Smooth muscle cell of the umbilical artery (primary cell): ENCODE data around the gene ZNF432. TPM values are rescaled to one million over a fixed set of nuclear protein-coding genes. Genes with fewer than 3 reads are reported as not detected.

Experiments
- total RNA-seq: library from RNA; depleted of rRNA; stranded (reverse); fragments of >200 nt; gene quantifications from 2 replicates; pipeline ENCODE4 v1.2.3, GENCODE V29; 2014

The ZNF432 gene
- total RNA-seq = 14.0 and 21.8 TPM in 2 replicates

GRCh38 chr19:52048555-52049501 is at the start of gene ZNF432:
TSS of gene ZNF432 (minus strand) at chr19:52048838. CDS start at chr19:52046868, 1,970 bp downstream.

GRCh38 chr19:52095172-52096014 is 46.8 kb upstream of the ZNF432 start, which contains the start of gene ZNF841:
TSS of gene ZNF841 (minus strand) at chr19:52095765. CDS start at chr19:52084801, 10,964 bp downstream.

GRCh38 chr19:52028027-52028779 is 20.4 kb downstream of the ZNF432 start, which contains the start of gene ZNF614:
TSS of gene ZNF614 (minus strand) at chr19:52028379. CDS start at chr19:52025745, 2,634 bp downstream.

GRCh38 chr19:52007806-52008557 is 40.7 kb downstream of the ZNF432 start, which contains the start of gene ZNF615:
TSS of gene ZNF615 (minus strand) at chr19:52008211. CDS start at chr19:52003711, 4,500 bp downstream.

GRCh38 chr19:51986309-51987291 is 62.0 kb downstream of the ZNF432 start, which contains the start of gene ZNF350:
TSS of gene ZNF350 (minus strand) at chr19:51986840. CDS start at chr19:51974360, 12,480 bp downstream.

Other genes starting within 250 kb of the ZNF432 start
- gene ZNF577, start 160.9 kb downstream of the ZNF432 start, total RNA-seq = 9.1 and 14.0 TPM in 2 replicates
- gene ZNF649, start 143.8 kb downstream of the ZNF432 start, total RNA-seq = 8.9 and 9.7 TPM in 2 replicates
- gene ZNF613, start 121.4 kb downstream of the ZNF432 start, total RNA-seq = 8.0 and 8.4 TPM in 2 replicates
- 7.7 and 8.3 TPM in 2 replicates for gene ZNF350, start 62.0 kb downstream of the ZNF432 start, total RNA-seq
- 12.5 and 13.3 TPM in 2 replicates for gene ZNF615, start 40.6 kb downstream of the ZNF432 start, total RNA-seq
- 10.1 and 11.5 TPM in 2 replicates for gene ZNF614, start 20.5 kb downstream of the ZNF432 start, total RNA-seq
- 31.5 and 40.3 TPM in 2 replicates for gene ZNF841, start 46.9 kb upstream of the ZNF432 start, total RNA-seq
- 17.9 and 18.1 TPM in 2 replicates for gene ZNF616, start 91.1 kb upstream of the ZNF432 start, total RNA-seq
- gene ZNF836, start 122.8 kb upstream of the ZNF432 start, total RNA-seq = 4.7 and 5.6 TPM in 2 replicates
- 85.8 and 266 TPM in 2 replicates for gene PPP2R1A, start 141.2 kb upstream of the ZNF432 start, total RNA-seq
- gene ZNF766, start 220.7 kb upstream of the ZNF432 start, total RNA-seq = 11.6 and 20.6 TPM in 2 replicates
- 2.7 and 4.1 TPM in 2 replicates for gene ZNF480, start 248.3 kb upstream of the ZNF432 start, total RNA-seq